HCT116 (cell line): Measurements from ENCODE around the gene TMEM181. TPM values are rescaled to one million over a fixed set of nuclear protein-coding genes. Genes with fewer than 3 reads are reported as not detected.

Experiments
- ATAC-seq: fragments of 200-7000 bp; cut with Tn5 transposase; 2 replicates; pipeline ENCODE4 v1.9.1; 2020; ENCODE audit warnings: mild to moderate bottlenecking, moderate library complexity
- BruUV-seq: library from RNA; stranded (reverse); fragments of 400-500 nt; replicated peaks from 2 replicates; lab custom pipeline; 2021; lab: Mats Ljungman, UMichigan
- CTCF ChIA-PET: fragments of 300-600 bp; sonication (Branson Sonifier 250); formaldehyde crosslinking; loops from one replicate; lab custom pipeline; 2021; ENCODE audit warnings: antibody characterized with exemption; lab: Charles Lee
- POLR2A ChIA-PET: fragments of 300-600, 350-600 bp; sonication (Branson Sonifier 250); formaldehyde crosslinking; loops from one replicate; lab custom pipeline; 2021; ENCODE audit warnings: antibody characterized with exemption; lab: Charles Lee
- RAD21 ChIA-PET, 2 experiments: fragments of 300-600 bp; sonication (Branson Sonifier 250); formaldehyde crosslinking; loops; one replicate each; lab custom pipeline; 2023; ENCODE audit warnings: low total read pairs in 2 of 2; ENCODE audit not compliant: uncharacterized antibody in 2 of 2, unreplicated experiment in 2 of 2, low non-redundant PET in 1 of 2; lab: Charles Lee
- DNase-seq: peaks from one replicate; pipeline ENCODE4 v3.0.0-alpha.2; 2010; ENCODE audit warnings: low read depth, low spot score
- H2AFZ ChIP-seq: fragments of 200-600 bp; shearing (Covaris generic), sonication (generic); 2 replicates; pipeline ENCODE4 v1.6.1; 2017; ENCODE audit warnings: low read depth, mixed run types, mixed read lengths, antibody characterized with exemption, low read length; ENCODE audit not compliant: poor library complexity, severe bottlenecking
- H3K27ac ChIP-seq: 2 replicates; pipeline ENCODE4 v1.5.1; 2012; ENCODE audit warnings: low read depth, low read length
- H3K27me3 ChIP-seq: fragments of 200-600 bp; sonication (generic); 2 replicates; pipeline ENCODE4 v1.6.1; 2016; ENCODE audit warnings: mixed run types, low read length, mixed read lengths; ENCODE audit not compliant: insufficient read depth
- H3K36me3 ChIP-seq, 2 experiments: fragments of 200-500 bp in 1 of 2; fragments of 200-600 bp in 1 of 2; sonication (Bioruptor generic) in 1 of 2; sonication (generic) in 1 of 2; 2 replicates each; pipeline versions ENCODE4 v1.5.1 to v1.6.1; 2014 to 2016; ENCODE audit warnings: low read length in 2 of 2, inconsistent platforms in 1 of 2, mixed read lengths in 1 of 2, mixed run types in 1 of 2; ENCODE audit not compliant: insufficient read depth in 2 of 2, control insufficient read depth in 1 of 2
- H3K4me1 ChIP-seq, 2 experiments: fragments of 200-600 bp in 1 of 2; sonication (generic) in 1 of 2; 2 replicates each; pipeline versions ENCODE4 v1.5.1 to v1.6.1; 2012 to 2017; ENCODE audit warnings: low read length in 2 of 2, inconsistent platforms in 1 of 2, mild to moderate bottlenecking in 1 of 2, mixed read lengths in 1 of 2, mixed run types in 1 of 2, moderate library complexity in 1 of 2; ENCODE audit not compliant: insufficient read depth in 2 of 2, control insufficient read depth in 1 of 2
- H3K4me2 ChIP-seq: fragments of 200-600 bp; sonication (generic); 2 replicates; pipeline ENCODE4 v1.6.1; 2017; ENCODE audit warnings: mixed run types, low read length, mixed read lengths
- H3K4me3 ChIP-seq, 2 experiments: fragments of 200-600 bp in 1 of 2; sonication (generic) in 1 of 2; replicated peaks in 1 of 2; 2 replicates each; pipeline ENCODE4 v1.5.1; 2011 to 2016; ENCODE audit warnings: low read length in 2 of 2, control low read depth in 1 of 2, low read depth in 1 of 2, mild to moderate bottlenecking in 1 of 2, mixed read lengths in 1 of 2, mixed run types in 1 of 2
- H3K79me2 ChIP-seq: fragments of 200-600 bp; sonication (generic); 2 replicates; pipeline ENCODE4 v1.6.1; 2017; ENCODE audit warnings: mild to moderate bottlenecking, mixed run types, low read length, moderate library complexity, mixed read lengths; ENCODE audit not compliant: insufficient read depth
- H3K9ac ChIP-seq: fragments of 200-600 bp; sonication (generic); 2 replicates; pipeline ENCODE4 v1.6.1; 2016; ENCODE audit warnings: low read length, mixed read lengths
- H3K9me2 ChIP-seq: fragments of 200-600 bp; sonication (generic), shearing (Covaris generic); 2 replicates; pipeline ENCODE4 v1.6.1; 2017; ENCODE audit warnings: mixed run types, mild to moderate bottlenecking, moderate library complexity; ENCODE audit not compliant: insufficient read depth
- H3K9me3 ChIP-seq, 2 experiments: fragments of 200-500 bp in 1 of 2; fragments of 200-600 bp in 1 of 2; sonication (Bioruptor generic) in 1 of 2; sonication (generic) in 1 of 2; 2 replicates each; pipeline ENCODE4 v1.6.1; 2014 to 2017; ENCODE audit warnings: low read length in 2 of 2, mixed read lengths in 2 of 2, inconsistent platforms in 1 of 2, low read depth in 1 of 2, mild to moderate bottlenecking in 1 of 2, mixed run types in 1 of 2, moderate library complexity in 1 of 2; ENCODE audit not compliant: control insufficient read depth in 1 of 2, insufficient read depth in 1 of 2
- H4K20me1 ChIP-seq: fragments of 200-600 bp; sonication (generic), shearing (Covaris generic); 2 replicates; pipeline ENCODE4 v1.6.1; 2017; ENCODE audit warnings: mixed run types, mild to moderate bottlenecking, moderate library complexity; ENCODE audit not compliant: insufficient read depth
- CBX3 ChIP-seq: IDR thresholded peaks from 2 replicates; pipeline ENCODE4 v1.6.1; 2012; ENCODE audit warnings: low read depth
- CTCF ChIP-seq, 3 experiments: fragments of 200-600 bp in 1 of 3; sonication (generic) in 1 of 3; IDR thresholded peaks in 2 of 3; conservative IDR thresholded peaks in 1 of 3; 2 replicates each; pipeline ENCODE4 v1.5.1; 2012 to 2017; ENCODE audit warnings: low read depth in 2 of 3, low read length in 2 of 3, antibody characterized with exemption in 1 of 3, borderline replicate concordance in 1 of 3, control low read depth in 1 of 3, mild to moderate bottlenecking in 1 of 3, mixed read lengths in 1 of 3, mixed run types in 1 of 3, moderate library complexity in 1 of 3; ENCODE audit not compliant: insufficient read depth in 1 of 3
- ELF1 ChIP-seq: IDR thresholded peaks from 2 replicates; pipeline ENCODE4 v1.6.1; 2012; ENCODE audit warnings: low read depth, borderline replicate concordance
- EZH2phosphoT487 ChIP-seq: fragments of 200-600 bp; IDR thresholded peaks from 2 replicates; pipeline ENCODE4 v1.6.1; 2018; ENCODE audit warnings: antibody characterized with exemption, borderline replicate concordance
- FOSL1 ChIP-seq: IDR thresholded peaks from 2 replicates; pipeline ENCODE4 v1.6.1; 2012; ENCODE audit warnings: low read depth
- JUND ChIP-seq: IDR thresholded peaks from 2 replicates; pipeline ENCODE4 v1.6.1; 2012
- POLR2A ChIP-seq: IDR thresholded peaks from 2 replicates; pipeline ENCODE4 v1.7.0; 2011; ENCODE audit warnings: borderline replicate concordance; ENCODE audit not compliant: insufficient read depth, insufficient read length; ENCODE audit errors: extremely low read depth
- POLR2AphosphoS5 ChIP-seq: IDR thresholded peaks from 2 replicates; pipeline ENCODE4 v1.6.1; 2011; ENCODE audit warnings: mild to moderate bottlenecking, low read depth, low read length, moderate library complexity
- RAD21 ChIP-seq: IDR thresholded peaks from 2 replicates; pipeline ENCODE4 v1.6.1; 2012; ENCODE audit warnings: low read depth, mild to moderate bottlenecking
- REST ChIP-seq: IDR thresholded peaks from 2 replicates; pipeline ENCODE4 v1.6.1; 2012; ENCODE audit warnings: low read depth
- ZFX ChIP-seq: fragments of 450-650 bp; IDR thresholded peaks from 2 replicates; pipeline ENCODE4 v1.6.1; 2017
- ZNF274 ChIP-seq: fragments of 200-500 bp; sonication (Bioruptor generic); IDR thresholded peaks from 2 replicates; pipeline ENCODE4 v1.6.1; 2014; ENCODE audit warnings: mild to moderate bottlenecking, low read depth, low read length, inconsistent platforms
- intact Hi-C: fragments of 100-400 bp; cut with micrococcal nuclease; formaldehyde crosslinking; loops from 2 replicates; pipeline ENCODE4 v1.10.0; 2022
- total RNA-seq: library from RNA; stranded (reverse); gene quantifications from one replicate; pipeline ENCODE4 v1.2.1, GENCODE V29; 2021; ENCODE audit not compliant: unreplicated experiment
- TF ChIP-seq, protein P1 (sequence below): IDR thresholded peaks from 2 replicates; pipeline ENCODE4 v1.6.1; 2011; ENCODE audit warnings: mild to moderate bottlenecking, low read length, moderate library complexity; ENCODE audit not compliant: insufficient replicate concordance; ENCODE audit errors: extremely low read depth

TMEM181 gene
- total RNA-seq, 1 experiment from 2014 or later, result 34.4 TPM

DNA sequence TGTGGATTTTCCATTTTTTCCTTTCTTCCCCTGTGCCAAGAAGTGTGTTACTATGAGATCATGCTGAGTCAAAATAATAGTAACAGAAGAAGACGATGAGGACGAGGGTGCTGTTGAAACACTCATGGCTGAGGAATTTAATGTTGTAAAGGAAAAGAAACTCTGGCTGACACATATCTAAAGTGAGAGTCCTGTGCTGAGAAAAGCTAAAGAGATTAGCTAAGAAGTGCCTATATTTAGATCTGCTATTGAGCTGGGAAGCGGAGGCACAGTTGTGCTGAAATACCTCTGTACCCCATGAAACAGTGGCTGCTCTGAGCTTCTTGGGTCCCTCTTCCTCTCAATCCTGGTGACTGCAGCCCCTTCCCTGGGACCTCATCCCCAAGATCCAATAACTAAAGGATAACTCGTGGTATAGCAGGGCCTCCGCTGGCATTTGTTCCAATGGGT lies 88.8 kb downstream of the TMEM181 start:
- Histone ChIP-seq H3K79me2 (peaks cover 25% of the 10 kb centered on the region), H3K9me2 (no peaks in the 10 kb centered on the region), H2AFZ (no peak overlapping the region), H4K20me1 (no peaks in the 10 kb centered on the region), H3K4me1 (peaks cover 49 to 57% of the 10 kb centered on the region in 2 experiments), H3K9ac (peak overlapping the region; percentile 54), H3K36me3 (no peaks in the 10 kb centered on the region), H3K27ac (peak overlapping the region; percentile 83), H3K4me3 (no peak overlapping the region; a peak in 1 of 4 replicates), H3K27me3 (no peaks in the 10 kb centered on the region), H3K9me3 (no peaks in the 10 kb centered on the region), H3K4me2 (peak overlapping the region; percentile 70)
- intact Hi-C loops, result loop anchor here (10.0 kb wide), 1 partner anchor 346 kb away; no protein-coding TSS in a partner anchor
- ATAC-seq (no peak), DNase-seq (no peak)
- TF ChIP-seq EZH2phosphoT487, result no peak
- no peak for TF ChIP-seq CTCF (IDR thresholded peaks at IDR 0.05 in 2 of 3, conservative IDR thresholded peaks at IDR 0.05 in 1 of 3; ENCODE audit: borderline replicate concordance in 1 of 3, insufficient read depth in 1 of 3, low read depth in 2 of 3, low read length in 2 of 3)
- no peak for TF ChIP-seq ZNF274
- no peak for TF ChIP-seq ZFX
- TF ChIP-seq, protein P1, sequence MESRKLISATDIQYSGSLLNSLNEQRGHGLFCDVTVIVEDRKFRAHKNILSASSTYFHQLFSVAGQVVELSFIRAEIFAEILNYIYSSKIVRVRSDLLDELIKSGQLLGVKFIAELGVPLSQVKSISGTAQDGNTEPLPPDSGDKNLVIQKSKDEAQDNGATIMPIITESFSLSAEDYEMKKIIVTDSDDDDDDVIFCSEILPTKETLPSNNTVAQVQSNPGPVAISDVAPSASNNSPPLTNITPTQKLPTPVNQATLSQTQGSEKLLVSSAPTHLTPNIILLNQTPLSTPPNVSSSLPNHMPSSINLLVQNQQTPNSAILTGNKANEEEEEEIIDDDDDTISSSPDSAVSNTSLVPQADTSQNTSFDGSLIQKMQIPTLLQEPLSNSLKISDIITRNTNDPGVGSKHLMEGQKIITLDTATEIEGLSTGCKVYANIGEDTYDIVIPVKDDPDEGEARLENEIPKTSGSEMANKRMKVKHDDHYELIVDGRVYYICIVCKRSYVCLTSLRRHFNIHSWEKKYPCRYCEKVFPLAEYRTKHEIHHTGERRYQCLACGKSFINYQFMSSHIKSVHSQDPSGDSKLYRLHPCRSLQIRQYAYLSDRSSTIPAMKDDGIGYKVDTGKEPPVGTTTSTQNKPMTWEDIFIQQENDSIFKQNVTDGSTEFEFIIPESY, result no peak
- TF ChIP-seq POLR2AphosphoS5, result no peak
- TF ChIP-seq FOSL1, result no peak
- no peak for TF ChIP-seq RAD21
- no peak for TF ChIP-seq REST
- TF ChIP-seq POLR2A, result no peak
- no peak for TF ChIP-seq CBX3
- TF ChIP-seq ELF1, result no peak
- TF ChIP-seq JUND, result no peak
- ChIA-PET RAD21 (no interaction called here), POLR2A (interaction anchor here (1.0 kb wide), 1 partner anchor 11 kb away, joined by 3 read pairs; no protein-coding TSS in a partner anchor), CTCF (interaction anchor here (1.1 kb wide), 1 partner anchor 43 kb away, joined by 4 read pairs; no protein-coding TSS in a partner anchor)
- BruUV-seq, result no TSS peak
